Astrocyte (in vitro differentiated cells and primary cell): ENCODE data around the gene ANKMY2.

ENCODE experiments used
- CTCF ChIP-seq: IDR thresholded peaks from 2 replicates; pipeline ENCODE4 v1.5.1; 2011; ENCODE audit warnings: low read depth, mild to moderate bottlenecking, inconsistent platforms, low read length, moderate library complexity; ENCODE audit not compliant: insufficient read depth
- EZH2 ChIP-seq: IDR thresholded peaks from 2 replicates; pipeline ENCODE4 v1.6.1; 2012; ENCODE audit warnings: mild to moderate bottlenecking, low read length, inconsistent platforms; ENCODE audit not compliant: insufficient read depth

GRCh38 chr7:16611711-16612110, 33.8 kb downstream of the ANKMY2 start:
- TF ChIP-seq CTCF (no peak), EZH2 (no peak)
